NCI-H526 (cell line): ENCODE results near the gene POLR2A.

Experiments used
- DNase-seq, 2 experiments: peaks; one replicate each; lab custom pipeline; 2025; lab: John Stamatoyannopoulos, UW

The POLR2A gene

DNA sequence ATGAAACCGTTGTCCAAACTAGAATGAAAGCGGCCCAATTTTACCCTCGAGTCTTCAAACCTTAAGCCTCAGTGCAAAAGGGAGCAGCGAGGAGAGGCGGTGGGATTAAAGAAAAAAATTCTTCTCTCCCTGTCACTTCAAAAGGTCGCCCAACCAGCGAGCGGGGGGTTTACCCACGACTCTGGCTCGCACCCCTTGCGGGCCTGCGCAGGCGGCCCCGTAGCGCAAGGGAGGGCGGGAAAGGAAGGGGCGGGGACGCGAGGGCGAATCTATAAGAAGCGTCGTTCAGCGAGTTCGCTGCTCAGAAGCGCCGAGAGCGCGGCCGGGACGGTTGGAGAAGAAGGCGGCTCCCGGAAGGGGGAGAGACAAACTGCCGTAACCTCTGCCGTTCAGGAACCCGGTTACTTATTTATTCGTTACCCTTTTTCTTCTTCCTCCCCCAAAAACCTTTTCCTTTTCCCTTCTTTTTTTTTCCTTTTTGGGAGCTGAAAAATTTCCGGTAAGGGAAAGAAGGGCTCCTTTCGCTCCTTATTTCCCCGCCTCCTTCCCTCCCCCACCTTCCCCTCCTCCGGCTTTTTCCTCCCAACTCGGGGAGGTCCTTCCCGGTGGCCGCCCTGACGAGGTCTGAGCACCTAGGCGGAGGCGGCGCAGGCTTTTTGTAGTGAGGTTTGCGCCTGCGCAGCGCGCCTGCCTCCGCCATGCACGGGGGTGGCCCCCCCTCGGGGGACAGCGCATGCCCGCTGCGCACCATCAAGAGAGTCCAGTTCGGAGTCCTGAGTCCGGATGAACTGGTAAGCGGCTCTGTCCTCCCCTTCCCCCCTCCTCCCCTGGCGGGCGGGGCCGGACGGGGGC is at the start of gene POLR2A:
POLR2A (plus strand) TSS at position 300 of the 852 bp plus-strand sequence.
- peak; percentile 93 to 94 for DNase-seq

DNA sequence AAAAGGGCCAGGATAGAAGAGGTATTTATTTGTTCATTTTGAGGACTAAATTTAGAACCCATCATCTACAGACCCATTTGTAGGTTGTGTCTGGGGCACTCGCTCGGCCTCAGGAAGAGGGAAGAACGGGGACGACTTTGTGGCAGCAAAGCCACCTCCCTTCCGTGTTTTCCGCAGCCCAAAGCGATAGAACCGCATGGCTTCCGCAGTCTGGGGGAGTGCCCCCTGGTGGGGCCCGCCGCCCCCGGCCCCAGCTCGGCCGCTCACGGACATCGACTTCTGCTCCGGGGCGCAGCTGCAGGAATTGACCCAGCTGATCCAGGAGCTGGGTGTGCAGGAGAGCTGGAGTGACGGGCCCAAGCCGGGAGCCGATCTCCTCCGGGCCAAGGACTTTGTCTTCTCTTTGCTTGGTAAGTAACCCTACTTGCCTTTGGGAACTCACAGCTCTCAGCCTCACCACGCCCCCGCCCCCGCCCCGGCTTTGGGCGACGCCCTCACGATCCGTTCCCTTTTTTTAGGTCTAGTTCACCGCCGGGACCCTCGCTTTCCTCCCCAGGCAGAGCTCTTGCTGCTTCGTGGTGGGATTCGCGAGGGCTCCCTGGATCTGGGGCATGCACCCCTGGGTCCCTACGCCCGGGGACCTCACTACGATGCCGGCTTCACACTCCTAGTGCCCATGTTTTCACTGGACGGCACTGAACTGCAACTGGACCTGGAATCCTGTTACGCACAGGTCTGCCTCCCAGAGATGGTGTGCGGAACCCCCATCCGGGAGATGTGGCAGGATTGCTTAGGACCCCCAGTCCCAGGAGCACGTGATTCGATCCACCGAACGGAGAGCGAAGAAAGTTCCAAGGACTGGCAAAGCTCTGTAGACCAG is 48.2 kb upstream of the POLR2A start:
- peak in 1 of 2 experiments; percentile 58 for DNase-seq

DNA sequence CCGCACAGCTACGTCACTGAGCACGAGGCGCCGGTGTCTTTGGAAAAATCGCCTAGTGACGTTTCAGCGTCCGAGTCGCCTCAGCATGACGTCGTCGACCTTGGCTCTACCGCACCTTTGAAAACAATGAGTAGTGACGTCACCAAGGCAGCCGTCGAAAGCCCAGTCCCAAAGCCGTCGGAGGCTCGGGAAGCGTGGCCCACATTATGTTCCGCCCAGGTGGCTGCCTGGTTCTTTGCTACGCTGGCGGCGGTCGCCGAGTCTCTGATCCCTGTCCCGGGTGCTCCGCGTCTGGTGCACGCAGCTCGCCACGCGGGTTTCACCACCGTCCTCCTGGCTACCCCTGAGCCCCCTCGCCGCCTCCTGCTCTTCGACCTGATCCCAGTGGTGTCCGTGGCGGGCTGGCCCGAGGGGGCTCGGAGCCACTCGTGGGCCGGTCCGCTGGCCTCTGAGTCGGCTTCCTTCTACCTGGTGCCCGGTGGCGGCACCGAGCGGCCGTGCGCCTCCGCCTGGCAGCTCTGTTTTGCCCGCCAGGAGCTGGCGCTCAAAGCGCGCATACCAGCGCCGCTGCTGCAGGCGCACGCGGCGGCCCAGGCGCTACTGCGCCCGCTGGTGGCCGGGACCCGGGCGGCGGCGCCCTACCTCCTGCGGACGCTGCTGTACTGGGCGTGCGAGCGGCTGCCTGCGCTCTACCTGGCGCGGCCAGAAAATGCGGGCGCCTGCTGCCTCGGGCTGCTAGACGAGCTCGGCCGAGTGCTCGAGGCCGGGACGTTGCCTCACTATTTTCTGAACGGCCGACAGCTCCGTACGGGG is 47.4 kb upstream of the POLR2A start:
- peak in 1 of 2 experiments; percentile 89 for DNase-seq

DNA sequence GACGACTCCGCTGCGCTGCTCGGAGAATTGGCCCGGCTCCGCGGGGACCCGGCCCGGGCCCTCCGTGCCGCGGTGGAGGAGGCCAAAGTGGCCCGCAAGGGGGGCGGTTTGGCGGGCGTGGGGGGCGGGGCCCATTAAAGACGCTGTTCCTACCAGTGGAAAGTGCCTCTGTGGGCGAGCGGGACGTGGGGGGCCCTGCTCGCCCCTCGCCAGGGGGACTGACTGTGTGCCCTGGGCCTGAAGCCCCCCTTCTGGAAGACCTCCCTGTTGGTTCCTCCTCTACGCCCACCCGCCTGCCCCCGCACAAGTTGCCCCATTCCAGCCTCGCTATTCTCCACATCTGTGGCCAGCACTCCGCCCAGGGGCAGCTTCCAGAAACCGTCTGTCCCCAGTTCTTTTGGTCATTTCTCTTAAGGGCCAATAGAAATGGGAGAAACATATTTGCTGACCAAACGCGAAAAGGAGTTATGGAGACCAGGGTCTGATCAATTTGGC is 46.8 kb upstream of the POLR2A start:
- no peak for DNase-seq

DNA sequence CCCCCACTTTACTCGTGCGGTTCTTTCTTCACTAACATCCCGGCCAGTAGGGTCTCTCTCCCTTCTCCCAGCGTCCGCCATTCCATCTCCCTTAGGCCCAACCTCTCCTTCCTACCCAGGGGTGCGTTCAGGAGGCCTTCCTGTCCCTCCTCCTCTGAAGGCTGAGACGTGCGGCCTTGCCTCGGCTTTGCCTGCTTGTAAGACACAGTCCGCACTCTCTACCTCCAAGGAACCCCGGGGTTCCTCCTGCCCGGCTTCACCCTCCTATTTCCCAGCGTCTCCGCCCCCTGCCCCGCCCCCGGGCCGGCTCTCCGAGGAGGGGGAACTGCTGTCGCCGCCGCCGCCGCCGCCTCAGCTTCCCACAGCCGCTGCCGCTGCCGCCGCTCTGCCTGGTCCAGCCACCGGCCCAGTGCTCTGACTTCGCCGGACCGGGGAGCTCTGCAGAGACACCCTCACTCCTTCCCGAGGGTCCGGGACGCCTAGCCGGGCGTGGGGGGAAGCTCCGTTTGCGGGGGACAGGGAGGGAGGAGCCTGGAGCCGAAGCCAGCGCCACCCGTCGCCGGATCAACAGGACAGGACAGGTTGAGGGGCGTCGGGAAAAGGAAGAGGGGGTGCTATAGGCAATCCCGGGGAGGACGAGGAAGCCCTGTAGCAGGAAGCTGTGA is 46.1 kb upstream of the POLR2A start:
- peak in 1 of 2 experiments; percentile 51 for DNase-seq

DNA sequence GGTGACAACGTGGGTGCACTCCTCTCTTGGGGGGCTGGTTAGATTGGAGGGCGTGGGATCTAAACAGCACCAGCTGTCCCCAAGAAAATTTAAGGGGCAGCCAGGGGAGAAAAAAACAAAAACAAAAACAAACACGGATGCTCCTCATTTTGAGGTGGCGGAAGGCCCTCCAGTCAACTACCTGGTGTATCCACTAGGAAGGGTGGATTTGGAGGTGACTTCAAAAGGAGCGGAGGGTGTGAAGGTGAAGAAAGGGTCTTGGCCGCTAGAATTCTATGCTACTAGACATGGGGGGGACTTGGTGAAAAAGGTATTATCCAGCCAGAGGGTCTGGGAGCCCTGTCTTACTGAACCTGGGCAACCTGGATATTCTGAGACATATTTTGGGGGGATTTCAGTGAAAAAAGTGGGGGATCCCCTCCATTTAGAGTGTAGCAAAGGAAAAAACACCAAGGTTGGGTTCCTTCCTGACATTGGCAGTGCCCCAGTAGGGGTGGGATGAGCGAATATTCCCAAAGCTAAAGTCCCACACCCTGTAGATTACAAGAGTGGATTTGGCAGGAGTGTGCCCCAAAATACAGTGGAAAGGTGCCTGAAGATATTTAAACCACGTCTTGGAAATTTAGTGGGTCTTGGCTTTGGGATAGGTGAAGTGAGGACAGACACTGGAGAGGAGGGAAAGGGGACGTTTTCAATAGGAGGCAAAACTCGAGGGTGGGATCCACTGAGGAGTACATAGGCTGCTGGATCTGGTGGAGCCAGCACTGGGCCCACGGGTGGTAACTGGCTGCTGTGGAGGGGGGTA is 45.3 kb upstream of the POLR2A start:
- no peak for DNase-seq

DNA sequence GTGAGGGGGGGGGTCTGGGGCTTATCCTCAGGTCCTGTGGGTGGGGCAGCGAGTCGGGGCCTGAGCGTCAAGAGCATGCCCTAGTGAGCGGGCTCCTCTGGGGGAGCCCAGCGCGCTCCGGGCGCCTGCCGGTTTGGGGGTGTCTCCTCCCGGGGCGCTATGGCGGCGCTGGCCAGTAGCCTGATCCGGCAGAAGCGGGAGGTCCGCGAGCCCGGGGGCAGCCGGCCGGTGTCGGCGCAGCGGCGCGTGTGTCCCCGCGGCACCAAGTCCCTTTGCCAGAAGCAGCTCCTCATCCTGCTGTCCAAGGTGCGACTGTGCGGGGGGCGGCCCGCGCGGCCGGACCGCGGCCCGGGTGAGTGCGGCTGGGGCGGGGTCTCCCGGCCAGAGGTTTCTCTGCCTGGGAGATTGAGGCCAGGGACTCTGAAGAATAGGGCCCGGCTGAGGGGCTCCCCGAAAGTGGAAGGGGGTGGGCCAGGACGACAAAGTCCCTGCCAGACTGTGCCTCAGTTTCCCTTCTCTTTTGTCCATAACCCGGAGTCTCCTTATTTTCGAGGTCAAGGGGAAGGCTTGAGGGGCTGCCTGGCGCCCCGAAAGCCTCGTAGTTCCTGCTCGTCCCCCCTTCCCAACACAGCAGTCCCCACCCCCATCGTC is 44.6 kb upstream of the POLR2A start, which contains the start of gene FGF11:
FGF11 (plus strand) TSS at position 51 of the 651 bp plus-strand sequence; CDS start at position 160, 109 bp downstream.
- no peak for DNase-seq

DNA sequence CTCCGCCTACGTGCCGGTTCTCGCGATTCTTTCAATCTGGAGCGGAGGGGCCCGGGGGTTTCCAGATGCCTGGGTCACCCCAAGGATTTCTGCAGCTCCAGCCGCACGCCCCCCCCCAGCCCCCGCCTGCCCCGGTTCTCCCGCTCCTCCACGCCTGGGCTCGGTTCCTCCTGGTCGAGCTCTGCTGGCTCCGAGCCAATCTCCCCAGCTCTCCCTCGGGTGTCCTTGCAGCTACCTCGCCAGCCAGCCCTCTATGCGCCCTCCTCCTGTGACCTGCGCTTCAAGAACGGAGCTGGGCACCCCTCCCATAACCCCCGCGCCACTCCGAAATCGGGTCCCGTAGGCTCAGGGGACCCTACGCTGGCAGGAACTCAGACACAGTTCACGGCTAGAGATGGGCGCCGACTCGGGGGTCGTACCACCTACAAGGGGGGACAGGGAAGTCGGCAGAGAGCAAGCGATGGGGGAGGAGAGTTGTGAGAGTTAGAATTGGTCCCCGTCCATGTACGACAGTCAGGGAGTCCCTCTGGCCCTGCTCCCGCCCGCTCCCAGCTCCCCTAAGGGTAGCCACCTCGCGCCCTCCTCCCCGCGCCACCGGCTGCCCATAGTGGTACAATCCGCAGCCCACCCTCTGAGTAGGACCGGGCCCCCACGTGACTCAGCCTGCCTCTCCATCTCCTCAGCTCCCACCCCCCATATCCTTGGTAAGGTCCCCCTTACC is 43.9 kb upstream of the POLR2A start:
- DNase-seq: peak in 1 of 2 experiments; percentile 63

DNA sequence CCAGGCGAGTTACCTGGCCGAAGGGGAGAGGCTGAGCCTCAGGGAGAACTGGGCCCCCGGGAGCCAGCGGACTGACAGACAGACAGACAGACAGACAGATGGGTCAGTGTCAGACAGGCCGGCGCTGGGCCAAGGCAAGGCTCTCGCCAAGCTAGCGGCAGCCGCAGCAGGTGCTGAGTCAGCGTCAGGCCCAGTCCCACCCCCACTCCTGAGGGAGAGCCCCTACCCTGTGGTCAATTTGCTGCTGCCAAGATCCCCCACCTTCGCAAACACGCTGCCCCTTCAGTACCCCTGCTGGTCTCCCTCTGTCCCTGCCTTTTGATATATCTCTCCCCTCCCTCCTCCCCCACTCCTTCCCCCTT is 43.4 kb upstream of the POLR2A start:
- peak; percentile 42 to 59 for DNase-seq

DNA sequence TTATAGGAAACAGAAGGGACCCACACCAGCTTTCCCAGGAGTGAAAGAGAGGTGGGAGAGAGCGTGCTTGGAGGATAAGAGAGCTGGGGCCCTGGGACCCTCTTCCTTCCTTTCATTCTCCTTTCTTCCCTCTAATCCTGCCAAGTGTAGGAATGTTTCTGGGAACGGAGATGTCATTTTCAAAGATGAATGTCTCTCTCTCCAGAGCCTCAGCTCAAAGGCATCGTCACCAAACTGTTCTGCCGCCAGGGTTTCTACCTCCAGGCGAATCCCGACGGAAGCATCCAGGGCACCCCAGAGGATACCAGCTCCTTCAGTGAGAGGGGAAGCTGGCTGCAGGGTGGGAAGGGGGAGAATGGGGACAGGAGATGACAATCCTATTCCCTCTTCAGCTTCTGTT is 42.9 kb upstream of the POLR2A start:
- DNase-seq: no peak

DNA sequence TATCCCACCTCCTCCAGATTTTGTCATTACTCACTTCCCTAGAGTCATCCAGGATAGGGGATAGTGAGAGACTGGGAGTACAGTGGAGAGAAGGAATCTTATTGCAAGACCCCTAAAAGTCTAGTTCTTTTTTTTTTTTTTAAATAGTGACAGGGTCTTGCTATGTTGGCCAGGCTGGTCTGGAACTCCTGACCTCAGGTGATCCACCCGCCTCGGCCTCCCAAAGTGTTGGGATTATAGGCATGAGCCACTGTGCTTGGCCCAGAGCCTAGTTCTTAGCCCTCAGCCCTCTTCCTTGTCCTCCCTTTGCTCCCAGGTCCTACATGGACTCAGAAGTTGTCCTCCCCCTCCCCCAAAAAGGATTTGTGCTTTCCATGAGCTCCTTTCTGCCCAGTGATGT is 42.0 kb upstream of the POLR2A start:
- no peak for DNase-seq

DNA sequence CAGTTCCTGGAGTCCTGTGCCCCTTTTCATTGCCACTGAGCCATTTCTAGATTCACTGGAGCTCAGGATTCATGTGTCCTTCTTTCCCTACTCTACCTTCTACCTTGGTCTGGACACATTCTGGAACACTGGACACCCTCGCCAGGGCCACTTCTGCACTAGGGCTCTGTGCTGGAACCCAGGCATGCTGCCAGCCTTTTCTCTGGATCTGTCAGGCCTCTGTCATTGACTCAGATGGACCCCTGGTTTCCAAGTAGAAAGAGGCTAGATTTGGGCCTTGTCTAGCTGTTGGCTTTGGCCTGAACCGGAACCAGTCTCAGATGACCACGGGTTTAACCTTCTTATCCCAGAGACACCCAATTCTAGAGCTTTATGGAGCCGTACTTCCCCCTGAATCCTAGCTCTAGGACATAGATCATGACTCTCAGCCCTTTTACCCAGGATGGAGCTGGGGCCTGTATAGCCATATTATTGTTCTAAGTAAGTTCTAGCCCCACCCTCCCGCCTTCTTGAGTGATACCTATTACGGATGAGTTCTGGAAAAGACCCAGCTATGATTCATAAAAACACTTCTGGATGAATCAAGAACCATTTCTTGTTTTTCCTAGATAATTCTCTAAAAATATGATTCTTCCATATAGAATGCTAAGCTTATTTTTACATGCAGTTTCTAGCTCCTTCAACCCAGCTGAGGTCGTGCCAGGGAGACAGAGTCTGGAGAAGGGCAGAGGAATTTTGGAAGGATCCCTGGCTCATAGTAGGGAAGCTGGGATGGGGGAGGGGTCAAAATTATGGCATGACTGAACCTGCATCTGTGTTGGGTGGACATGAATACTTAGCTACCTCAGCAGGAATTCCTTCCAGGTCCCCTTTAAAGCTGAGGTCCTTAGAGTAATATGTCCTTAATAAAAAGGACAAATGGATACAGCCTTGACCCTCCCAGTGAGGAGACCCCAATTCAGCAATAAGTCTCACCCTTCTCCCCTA is 40.4 kb upstream of the POLR2A start:
- DNase-seq: no peak

DNA sequence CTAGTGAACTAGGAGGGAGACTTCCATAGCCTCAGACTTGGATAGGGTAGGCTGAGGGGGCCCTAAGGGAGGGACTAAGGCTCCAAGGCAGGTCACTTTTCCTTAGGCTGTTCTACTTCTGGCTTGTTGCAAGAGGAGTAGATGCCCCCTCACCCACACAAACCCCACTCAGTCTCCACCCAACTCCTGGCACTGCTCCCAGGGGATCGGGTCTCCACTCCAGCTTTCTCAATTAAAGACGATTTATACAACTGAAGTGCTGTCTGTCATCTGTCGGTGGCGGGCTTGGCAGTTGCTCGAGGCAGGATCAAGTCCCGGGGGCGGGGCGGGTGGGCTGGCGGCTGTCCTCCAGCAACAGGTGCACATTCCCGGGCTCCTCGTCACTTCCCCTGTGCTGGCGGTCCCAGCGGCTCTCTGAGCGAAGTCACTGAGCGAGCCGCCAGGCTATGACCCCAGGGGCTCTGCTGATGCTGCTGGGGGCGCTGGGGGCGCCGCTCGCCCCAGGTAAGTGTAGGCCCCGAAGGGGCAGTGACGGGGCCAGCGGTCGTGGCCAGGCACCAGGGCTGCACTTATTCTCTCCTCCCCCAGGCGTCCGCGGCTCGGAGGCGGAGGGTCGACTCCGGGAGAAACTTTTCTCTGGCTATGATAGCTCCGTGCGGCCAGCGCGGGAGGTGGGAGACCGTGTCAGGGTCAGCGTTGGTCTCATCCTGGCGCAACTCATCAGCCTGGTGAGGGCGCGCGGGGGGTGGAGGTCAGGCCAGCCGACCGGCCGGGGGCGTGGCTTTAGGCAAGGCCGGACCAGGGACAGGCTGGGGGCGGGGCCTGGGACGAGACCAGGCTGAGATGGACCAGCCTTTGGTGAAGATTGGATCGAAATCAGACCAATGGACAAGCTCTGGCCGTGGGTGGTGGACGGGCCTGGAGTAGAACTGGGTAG is 39.2 kb upstream of the POLR2A start, which contains the start of gene CHRNB1:
CHRNB1 (plus strand) TSS at position 380 of the 937 bp plus-strand sequence; CDS start at position 447, 67 bp downstream.
- DNase-seq: no peak

DNA sequence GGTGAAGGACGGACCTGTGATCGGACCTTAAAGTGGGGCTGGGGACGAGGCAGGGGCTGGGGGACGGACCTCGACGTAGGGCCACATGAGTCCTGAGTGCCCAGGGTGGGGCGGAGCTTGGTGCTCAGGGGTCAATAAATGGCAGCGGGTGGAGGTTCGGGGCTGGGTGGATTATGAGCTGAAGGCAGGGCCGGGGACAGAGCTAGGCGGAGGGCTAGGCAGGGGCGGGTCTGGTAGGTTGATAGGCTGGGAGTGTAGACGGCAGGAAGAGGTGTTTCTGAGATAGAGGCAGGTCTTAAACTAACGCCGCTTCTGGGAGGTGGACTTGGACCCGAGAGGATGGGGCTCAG is 38.6 kb upstream of the POLR2A start:
- DNase-seq: no peak

DNA sequence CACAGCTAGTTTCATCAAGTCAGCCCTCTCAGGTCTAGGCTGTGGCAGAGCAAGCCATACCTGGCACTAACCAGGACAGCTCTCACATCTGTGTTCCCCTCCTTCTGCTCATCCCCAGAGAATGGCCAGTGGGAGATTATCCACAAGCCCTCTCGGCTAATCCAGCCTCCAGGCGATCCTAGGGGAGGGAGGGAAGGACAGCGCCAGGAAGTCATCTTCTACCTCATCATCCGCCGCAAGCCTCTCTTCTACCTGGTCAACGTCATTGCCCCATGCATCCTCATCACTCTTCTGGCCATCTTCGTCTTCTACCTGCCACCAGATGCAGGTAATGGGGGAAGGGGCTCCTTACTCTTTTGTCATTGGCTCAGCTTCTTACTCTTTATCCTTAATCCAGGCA is 35.7 kb upstream of the POLR2A start:
- DNase-seq: no peak

DNA sequence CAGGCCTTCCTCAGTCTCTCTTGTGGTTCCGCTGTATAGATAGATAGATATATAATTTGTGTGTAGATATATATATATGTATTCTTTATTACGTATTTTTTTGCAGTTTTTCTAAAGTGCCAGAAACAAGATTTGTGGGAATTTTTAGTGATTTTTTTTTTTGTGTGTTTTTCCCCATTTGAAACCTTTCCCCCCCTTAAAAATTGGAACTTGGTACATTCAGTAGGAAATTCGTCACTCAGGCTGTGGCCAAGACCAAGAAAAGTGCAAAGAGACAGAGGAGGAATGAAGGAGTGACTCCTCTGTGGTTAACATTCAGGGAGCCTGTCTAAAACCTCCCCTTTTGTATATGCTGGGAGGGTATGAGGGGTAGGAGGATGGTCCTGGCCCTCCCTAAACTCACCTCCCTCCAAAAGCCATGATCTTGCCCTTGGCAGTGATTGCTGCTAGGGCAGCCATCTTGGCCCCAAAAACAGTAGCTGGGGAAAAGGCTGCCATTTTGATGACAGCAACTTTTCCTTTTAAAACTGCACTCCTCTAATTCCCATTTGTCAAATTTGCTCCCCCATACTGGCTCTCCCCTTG is 24.1 kb upstream of the POLR2A start:
- DNase-seq: no peak
